NK-92 treated with Interleukin-12 subunit alpha and Interleukin-12 subunit beta, amount 100 ng/mL, for 24 hours (cell line): ENCODE data around the gene CFAP61.
"Not testable (repeated sequence)": the region's sequence is repeated elsewhere in the genome, so short reads cannot be mapped to it uniquely, and the experiment has no call there.

Experiments
- DNase-seq: peaks from one replicate; lab custom pipeline; 2025; lab: John Stamatoyannopoulos, UW

CFAP61 gene

DNA sequence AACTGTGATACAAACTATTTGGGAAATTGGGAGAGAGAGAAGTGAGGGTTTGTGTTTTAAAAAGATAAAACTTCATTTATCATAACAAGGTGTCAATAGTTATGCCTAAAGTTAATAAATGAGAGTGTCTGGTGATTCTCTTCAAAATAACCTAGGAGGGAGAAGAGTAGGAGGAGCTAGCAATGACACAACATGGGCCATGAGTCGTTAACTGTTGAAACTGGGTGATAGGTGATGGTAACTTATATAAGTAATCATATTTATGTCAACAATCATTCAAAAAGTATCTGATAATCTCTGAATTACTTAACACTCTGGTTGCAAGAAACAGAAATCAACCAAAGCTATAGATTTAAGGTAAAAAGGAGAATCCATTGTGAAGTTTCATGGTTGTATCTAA, 268.8 kb downstream of the CFAP61 start:
- no peak for DNase-seq

DNA sequence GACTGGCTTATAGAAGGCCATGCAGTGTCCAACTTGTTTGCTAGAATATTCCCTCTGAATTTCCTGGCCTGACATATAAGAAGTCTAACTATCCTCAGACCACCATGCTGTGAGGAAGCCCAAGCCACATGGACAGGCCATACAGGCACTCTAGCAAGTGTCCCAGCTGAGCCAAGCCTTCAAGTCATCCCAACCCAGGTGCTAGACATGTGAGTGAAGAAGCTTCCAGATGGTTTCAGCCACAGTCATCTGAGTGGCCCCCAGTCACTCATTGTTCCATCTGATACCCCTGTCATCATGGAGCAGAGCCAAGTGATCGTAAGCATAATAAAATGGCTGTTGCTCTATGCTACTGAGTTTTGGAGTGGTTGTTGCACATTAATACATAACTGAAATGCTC, 269.6 kb downstream of the CFAP61 start:
- no peak for DNase-seq

DNA sequence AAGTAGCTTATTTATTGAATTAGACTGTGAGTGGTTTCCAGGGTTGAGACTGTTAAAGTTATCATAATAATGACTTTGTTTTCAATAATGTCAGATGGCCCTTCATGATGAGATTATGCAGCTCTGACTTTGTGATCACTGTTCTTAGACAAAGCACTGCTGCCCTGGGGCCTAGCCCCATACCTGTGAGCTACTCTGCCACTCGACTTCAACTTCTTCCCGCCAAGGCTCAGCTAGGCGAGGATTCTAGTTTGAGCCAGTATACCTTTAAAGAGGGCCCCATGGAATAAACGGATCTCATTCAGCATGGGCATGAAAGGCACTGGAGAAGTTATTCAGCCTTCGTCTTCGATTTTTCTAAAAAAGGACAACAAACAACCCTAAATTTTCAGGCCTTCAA, 270.6 kb downstream of the CFAP61 start:
- DNase-seq, result no peak

DNA sequence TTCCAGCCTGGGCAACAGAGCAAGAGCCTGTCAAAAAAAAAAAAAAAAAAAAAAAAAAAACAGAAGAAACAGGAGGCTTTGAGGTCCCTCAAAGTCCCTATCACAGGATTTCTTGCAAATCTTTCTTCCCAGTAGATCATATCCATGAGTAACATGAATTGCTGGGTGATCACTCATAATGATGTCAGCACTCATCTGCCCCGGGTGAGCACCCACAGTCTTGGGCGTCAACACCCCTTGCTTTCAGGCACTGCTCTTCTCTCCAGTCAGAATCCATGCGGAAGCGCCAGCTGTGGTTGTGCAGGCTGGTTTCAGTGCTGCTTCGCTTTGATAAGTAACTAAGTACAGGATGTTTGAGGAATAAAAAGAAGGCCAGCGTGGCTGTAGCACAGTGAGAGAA, 275.4 kb downstream of the CFAP61 start:
- DNase-seq, result no peak

DNA sequence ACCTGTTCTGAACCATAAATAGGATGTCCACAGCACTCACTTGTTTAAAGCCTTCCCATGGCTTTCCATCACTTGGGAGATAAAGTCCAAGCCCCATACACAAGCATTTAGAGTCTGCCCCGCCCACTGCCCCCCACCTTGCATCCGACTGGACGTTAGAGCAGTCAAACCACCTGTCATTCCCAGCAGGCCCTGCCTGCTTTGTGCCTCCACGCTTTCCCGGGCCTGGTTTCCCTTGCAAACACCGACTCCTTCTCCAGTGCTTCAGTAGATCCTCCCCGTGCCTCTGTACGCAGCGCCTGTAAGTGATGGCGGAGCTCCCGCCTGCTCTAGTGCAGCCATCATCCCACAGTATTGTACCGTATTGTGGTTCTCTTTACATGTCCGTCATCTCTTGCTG, 277.2 kb downstream of the CFAP61 start:
- no peak for DNase-seq

DNA sequence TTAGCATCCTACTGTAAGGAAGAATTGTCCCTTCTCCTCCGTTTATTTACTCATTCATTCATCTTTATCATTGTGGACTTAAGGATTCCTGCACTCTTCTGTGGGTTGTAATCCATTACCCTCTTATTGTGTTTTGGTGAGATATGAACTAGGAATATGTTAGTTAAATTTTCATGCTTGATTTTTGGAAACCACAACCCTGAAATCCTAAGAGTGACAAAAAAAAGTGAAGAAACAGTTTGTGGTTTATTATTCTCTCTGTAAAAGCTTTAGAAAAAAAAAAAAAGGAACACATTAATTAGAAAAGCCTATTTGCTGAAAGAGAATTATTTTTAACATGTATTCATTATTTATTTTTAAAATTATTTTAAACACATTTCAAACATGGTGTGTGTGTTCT, 278.8 kb downstream of the CFAP61 start:
- no peak for DNase-seq

DNA sequence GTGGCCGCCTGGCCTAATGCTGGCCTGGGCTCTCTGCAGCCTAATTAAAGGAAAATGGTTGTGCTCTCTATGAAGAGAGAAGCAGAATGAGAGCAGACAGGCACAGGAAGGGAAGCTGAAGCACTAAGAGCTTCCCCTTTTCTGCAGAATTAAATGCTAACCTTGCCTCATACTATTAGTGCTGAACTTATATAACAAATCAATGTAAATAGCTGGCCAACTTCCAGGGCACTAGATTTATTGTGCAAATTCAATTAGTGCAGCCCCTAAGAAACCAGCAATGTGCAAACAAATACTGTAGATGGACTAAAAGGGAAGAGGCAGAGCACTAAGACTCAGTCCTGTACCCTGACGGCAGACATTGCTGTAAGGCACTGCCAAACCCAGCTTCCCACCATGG, 279.5 kb downstream of the CFAP61 start:
- DNase-seq, result no peak

DNA sequence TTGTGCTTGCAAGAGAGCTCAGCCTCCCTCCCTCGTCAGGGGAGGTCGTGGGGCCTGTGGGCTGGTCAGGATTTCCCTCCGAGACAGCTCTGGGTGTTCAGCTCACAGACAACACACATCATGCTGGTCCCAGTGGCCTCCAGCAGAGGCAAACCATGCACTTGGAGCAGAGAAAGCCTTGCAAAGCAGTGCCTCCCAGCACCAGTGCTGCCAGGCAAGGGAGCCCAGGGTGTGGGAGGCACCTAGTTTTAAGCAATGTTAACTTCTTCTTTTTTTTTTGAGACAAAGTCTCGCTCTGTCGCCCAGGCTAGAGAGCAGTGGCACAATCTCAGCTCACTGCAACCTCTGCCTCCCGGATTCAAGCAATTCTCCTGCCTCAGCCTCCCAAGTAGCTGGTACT, 281.5 kb downstream of the CFAP61 start:
- DNase-seq, result no peak

DNA sequence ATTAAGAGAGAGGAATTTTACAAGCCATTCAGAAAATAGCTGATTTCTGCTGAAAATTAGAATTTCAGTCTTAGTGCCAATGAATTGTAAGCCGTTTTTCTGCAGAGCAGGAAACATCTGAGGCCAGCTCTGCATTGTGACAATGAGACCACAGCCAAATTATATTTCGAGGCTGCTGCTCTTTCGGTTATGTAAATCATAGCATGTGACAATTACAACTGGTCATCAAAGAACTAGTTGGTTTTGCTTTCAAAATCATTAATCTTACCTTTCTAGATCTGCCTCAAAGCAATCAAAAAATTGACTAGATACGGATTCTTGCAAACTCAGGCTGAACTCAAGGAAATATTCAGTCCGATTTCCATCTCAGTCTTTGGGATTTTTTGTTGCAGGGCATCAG, 282.2 kb downstream of the CFAP61 start:
- DNase-seq, result no peak

DNA sequence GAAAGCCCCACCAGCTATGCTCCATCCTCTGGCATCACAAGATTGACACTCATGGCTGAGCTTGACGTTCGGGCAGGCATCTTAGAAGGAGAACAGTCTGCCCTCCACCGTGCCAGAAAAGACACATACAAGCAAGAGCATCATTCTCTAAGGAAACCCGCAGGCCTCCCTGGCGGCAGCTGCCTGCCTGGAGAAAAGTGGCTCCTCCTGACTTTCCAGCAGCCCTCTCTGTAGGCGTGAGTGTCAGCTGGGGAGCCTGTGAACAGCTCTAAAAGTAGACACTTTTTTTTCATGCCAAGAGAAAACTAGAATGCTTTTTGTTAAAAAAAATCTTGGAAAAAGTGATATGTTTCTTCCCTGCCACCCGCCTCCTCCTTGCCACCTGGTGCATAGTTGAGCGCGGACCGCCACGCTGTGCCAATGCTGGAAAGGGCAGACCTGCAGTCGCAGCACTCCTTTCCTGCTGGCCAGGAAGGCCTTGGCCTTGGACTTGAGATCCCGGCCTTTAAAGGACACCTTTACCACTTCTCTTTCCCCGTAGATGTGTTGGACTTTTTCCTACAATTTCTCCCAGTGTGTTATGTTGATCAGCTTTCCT, 285.9 kb downstream of the CFAP61 start:
- no peak for DNase-seq

DNA sequence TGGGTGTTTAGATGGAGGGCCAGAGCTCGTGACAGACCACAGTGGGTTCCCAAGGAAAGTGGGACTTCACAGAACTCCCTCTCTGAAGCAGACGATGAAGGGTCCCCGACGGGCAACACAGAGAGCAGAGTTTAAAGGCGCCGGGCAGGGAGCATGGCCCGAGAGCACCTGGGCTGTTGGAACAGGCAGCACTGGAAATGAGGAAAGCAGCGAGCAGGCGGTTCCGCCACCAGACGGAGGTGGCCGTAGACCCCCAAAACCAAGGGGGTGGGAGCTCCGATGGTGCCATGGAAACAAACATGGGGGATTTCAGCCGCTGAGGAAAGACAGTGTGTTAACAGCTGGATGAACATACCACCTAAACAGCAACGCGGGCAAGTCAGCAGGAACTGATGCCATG, 288.1 kb downstream of the CFAP61 start:
- no peak for DNase-seq

DNA sequence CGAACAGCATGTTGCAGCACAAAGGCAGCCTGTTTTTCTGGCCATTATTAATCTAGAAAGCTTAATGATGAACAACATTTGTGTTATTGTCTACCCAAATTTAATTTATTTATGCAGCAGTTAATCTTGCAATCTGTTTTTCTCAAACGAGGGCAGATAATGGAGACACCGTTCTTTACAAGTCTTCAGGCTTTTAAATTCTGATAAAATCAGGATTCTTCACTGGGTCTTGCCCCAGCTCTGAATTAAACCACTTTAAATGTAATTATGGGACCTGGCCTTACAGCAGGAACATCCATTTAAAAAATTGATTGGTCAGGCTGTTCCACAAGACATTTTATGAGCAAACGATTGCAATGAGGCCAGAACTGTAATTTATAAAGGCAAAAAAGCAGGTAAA, 289.0 kb downstream of the CFAP61 start:
- DNase-seq, result no peak

DNA sequence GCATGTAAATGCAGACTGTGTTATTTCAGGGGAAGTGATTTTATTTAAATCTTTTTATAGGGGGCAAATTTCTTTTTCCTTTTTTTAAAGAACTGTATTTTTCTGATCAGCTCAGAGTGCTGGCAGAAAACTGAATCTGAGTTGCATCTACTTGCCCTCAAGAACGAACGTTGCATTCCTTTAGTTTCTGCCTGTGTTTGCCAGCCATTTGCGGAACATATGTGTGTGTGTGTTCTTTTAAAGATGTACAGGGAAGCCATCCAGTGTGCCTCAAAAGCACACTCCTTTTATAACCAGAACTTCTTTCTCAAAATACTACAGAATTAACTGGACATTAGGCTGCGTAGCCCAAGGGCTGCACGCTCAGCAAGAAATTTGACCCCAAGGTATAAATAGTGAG, 289.7 kb downstream of the CFAP61 start:
- DNase-seq, result no peak

DNA sequence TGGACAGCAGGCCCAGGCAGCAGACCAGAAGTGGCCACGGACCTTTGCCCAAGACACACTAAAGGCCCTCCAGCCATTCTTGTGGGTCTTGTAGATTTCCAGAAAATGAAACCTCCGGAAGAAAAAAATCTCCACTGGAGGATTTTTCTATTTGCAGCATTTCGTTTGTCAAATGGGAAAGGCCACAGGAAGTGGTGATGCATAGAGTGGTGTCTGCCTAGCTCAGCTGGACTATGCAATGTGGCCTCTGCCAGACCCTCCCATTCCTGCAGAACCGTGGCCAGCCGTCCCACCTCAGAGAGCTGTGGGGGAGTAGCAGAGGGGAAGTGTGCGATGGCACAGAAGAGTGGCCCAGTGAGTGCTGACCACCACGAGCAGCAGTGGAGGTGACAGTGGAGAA, 291.6 kb downstream of the CFAP61 start:
- no peak for DNase-seq

DNA sequence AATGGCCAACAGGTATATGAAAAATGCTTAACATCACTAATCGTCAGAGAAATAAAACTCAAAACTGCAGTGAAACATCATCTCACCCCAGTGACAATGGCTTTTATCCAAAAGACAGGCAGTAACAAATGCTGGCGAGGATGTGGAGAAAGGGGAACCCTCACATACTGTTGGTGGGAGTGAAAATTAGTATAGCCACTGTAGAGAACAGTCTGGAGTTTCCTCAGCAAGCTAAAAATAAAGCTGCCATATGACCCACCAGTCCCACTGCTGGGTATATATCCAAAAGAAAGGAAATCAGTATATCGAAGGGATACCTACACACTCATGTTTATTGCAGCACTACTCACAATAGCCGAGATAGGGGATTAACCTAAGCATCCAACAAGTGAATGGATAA, 292.1 kb downstream of the CFAP61 start:
- DNase-seq, result no peak

DNA sequence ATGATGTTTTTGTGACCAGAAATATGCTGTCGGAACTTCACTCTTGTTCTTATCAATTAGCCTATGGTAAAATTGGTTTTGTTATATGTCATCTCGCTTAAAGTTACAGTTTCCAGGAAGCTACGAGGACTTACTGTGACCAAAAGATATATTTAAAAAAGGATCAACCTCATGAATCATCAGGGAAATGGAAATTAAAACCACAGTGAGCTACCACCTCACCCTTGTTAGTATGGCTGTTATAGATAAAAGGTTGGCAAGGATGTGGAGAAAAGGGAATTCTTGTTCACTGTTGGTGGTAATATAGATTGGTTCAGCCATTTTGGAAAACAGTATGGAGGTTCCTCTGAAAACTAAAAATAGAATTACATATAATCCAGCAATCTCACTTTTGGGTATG, 301.2 kb downstream of the CFAP61 start:
- no peak for DNase-seq

DNA sequence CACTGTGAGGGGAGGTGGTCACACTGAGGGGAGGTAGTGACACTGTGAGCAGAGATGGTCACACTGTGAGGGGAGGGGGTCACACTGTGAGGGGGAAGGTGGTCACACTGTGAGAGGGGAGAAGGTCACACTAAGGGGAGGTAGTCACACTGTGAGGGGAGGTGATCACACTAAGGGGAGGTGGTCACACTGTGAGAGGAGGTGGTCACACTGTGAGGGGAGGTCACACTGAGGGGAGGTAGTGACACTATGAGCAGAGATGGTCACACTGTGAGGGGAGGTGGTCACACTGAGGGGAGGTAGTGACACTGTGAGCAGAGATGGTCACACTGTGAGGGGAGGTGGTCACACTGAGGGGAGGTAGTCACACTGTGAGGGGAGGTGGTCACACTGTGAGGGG, 303.2 kb downstream of the CFAP61 start:
- not testable (repeated sequence) for DNase-seq

DNA sequence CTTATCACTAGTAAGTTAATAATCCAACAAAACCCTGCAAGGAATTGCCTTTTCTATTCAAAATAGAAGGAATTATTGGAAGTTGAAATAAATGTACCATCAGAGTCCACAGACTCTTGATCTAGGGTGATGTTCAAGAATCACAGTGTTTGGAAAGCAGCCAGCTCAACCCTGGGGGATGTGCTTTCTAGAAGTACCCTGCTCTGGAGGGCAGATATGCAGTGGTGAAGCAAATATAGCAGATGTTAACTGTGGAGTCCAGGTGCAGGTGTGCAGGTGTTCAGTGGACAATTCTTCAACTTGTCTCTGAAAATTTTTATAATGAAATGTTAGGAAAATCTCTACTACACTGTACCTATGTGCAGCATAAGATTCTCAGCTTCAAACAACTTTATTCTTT, 306.5 kb downstream of the CFAP61 start:
- DNase-seq, result no peak

DNA sequence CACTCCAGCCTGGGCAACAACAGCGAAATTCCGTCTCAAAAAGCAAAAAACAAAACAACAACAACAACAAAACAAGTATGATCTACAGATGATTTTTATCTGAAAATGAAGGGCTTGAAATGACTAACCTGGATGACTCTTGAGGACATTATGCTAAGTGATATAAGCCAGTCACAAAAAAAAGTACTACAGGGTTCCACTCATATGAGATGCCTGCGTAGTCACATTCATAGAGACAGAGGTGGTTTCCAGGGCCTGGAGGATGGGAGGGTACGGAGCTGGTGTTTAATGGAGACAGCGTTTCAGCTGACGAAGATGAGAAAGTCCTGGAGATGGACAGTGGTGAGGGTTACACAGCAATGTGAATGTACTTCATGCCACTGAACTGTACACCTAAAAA, 307.3 kb downstream of the CFAP61 start:
- DNase-seq, result no peak

DNA sequence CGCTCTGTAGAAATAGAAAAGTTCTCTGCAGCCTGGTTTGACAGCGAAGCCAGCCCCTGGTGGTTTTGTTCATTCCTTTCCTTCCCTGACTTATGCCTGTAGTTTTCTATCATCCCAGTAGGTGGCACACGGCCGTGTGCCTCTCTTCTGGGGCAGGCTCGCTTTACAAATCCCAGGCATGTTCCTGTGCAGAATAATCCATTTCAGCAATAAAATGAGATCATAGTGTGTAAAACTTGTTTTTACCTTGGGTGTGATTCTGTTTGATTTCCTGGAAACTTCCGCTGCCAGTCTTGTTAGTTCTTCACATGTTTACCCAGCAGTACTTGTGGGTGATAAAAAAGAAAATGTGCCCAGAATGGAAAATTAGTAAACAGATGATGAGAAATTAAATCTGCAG, 308.1 kb downstream of the CFAP61 start:
- DNase-seq, result no peak

DNA sequence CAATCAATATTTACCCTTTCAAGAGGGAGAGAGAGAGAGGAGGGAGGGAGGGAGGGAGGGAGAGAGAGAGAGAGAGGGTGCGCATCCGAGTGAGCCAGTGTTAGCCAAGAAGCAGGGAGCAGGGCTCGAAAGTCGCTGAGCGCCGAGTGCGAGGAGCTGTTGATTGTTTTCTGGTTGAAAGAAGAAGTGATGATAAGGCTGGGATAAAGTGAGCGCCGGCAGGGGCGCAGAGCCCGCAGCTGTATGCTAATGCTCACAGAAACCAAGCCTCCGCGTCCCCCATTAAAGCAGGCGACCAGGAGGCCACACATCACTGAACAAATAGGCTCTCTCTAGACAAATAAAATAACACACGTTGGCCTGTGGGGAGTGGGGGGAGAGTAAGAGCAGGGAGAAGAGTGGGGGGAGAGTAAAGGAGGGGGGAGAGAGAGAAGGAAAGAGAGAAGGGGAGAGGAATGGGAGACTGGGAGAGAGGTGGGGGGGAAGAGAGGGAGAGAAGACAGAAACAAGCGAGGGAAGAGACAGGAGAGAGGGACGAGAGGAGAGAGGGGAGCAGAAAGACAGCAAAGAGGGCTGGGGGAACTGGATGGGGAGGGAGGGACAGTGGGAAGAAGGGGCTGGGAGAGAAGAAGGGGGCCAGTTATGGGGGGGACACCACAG, 310.6 kb downstream of the CFAP61 start:
- DNase-seq, result no peak

DNA sequence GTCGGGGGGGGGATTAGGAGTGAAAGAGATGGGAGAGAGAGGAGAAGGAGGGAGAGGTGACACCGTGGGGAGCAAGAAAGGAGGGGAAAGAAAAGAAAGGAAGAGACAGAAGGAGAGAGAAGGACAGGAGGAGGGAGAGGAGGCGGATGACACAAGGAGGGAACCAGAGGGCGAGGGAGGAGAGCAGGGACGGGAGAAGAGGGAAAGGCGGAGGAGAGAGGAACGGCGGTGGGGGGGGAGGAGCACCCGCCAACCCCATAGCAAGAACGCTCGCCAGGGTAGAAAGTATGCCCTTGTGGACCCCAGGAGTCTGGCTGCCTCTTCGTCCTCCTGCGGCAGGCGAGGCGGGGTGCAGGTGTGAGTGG, 311.1 kb downstream of the CFAP61 start:
- no peak for DNase-seq

DNA sequence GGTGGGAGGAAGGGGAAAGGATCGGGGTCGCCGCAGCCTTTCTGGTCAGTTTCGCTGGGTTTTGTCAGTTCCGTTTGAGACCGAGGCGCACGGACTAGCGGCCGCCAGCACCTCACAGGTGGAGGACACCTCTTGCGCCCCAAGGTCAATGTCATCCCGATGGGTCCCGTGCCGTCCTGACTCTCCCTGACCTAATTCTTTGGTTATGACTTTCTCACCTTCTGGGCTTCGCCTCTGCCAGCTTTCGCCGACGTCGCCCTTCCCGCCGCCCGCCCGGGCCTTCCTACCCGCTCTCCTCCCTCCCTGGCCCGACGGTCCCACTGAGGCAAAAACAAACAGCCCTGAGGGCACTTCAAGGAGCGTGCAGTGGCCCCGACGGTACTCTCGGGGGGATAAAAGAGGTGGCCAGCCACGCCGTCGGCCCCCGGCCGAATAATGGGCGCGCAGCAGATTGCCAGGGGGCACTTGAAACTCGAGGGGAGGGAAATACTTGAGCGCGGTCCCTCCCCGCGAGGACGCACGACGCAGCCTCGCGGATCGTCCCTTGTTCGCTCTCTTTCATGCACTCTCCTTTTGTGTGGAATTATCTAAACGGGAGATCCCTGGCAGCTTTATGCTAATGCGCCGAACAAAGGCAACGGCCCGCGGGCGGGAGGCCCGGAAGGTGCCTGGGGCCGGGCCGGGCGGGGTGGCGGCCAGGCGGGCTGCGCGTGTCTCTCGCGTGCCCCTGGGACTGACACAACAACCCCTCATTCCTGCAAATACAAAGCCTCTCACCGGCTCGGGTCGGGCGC, 311.7 kb downstream of the CFAP61 start:
- no peak for DNase-seq
